ENCODE measurements around the gene ATRIP.

The ATRIP gene

GRCh38 chr3:48402281-48402732 lies 44.2 kb upstream of the ATRIP start:
- no peak overlapping the region for H2AFZ ChIP-seq (ENCODE audit: low read length)
- H3K9ac ChIP-seq (ENCODE audit: low read length), result no peak overlapping the region
- no peak overlapping the region for H3K27ac ChIP-seq (ENCODE audit: low read depth, low read length, poor library complexity, severe bottlenecking)
- 0 out of 2 replicates have a peak, but pooled peaks cover 8% of the 10 kb centered on the region for H3K27me3 ChIP-seq (ENCODE audit: insufficient read depth, low read length)
- no peak overlapping the region for H3K4me3 ChIP-seq (ENCODE audit: low read depth, low read length, poor library complexity, severe bottlenecking)
- no peaks in the 10 kb centered on the region for H3F3A ChIP-seq (ENCODE audit: insufficient read depth, low read length)
- H3K4me1 ChIP-seq (ENCODE audit: insufficient read depth, low read length, severe bottlenecking), result no peaks in the 10 kb centered on the region
- H4K20me1 ChIP-seq (ENCODE audit: insufficient read depth, low read length), result no peaks in the 10 kb centered on the region
- TF ChIP-seq EZH2 (IDR thresholded peaks at IDR 0.05; ENCODE audit: borderline replicate concordance, low read length), result no peak
- H3K9me2 ChIP-seq (ENCODE audit: low read depth, low read length), result no peaks in the 10 kb centered on the region
- no peaks in the 10 kb centered on the region for H3K79me2 ChIP-seq (ENCODE audit: insufficient read depth, low read length)
- H3K4me2 ChIP-seq (ENCODE audit: low read length), result no peak overlapping the region
- no peaks in the 10 kb centered on the region for H3K36me3 ChIP-seq (ENCODE audit: insufficient read depth, low read length)
- H3K9me3 ChIP-seq (ENCODE audit: low read length), result no peaks in the 10 kb centered on the region

- Histone ChIP-seq H3K79me2 (ENCODE audit: insufficient read depth, low read length) (no peaks in the 10 kb centered on the region), H3K4me3 (ENCODE audit: low read depth, low read length, poor library complexity, severe bottlenecking) (no peak overlapping the region), H3K9me2 (ENCODE audit: low read depth, low read length) (no peaks in the 10 kb centered on the region), H3K27me3 (ENCODE audit: insufficient read depth, low read length) (0 out of 2 replicates have a peak, but pooled peaks cover 8% of the 10 kb centered on the region), H4K20me1 (ENCODE audit: insufficient read depth, low read length) (no peaks in the 10 kb centered on the region), H3K27ac (ENCODE audit: low read depth, low read length, poor library complexity, severe bottlenecking) (no peak overlapping the region), H3K4me1 (ENCODE audit: insufficient read depth, low read length, severe bottlenecking) (no peaks in the 10 kb centered on the region), H3K36me3 (ENCODE audit: insufficient read depth, low read length) (no peaks in the 10 kb centered on the region), H3K4me2 (ENCODE audit: low read length) (no peak overlapping the region), H3K9ac (ENCODE audit: low read length) (no peak overlapping the region), H2AFZ (ENCODE audit: low read length) (no peak overlapping the region), H3K9me3 (ENCODE audit: low read length) (no peaks in the 10 kb centered on the region), H3F3A (ENCODE audit: insufficient read depth, low read length) (no peaks in the 10 kb centered on the region)
- TF ChIP-seq CTCF (IDR thresholded peaks at IDR 0.05; ENCODE audit: low read length), result no peak
- TF ChIP-seq EZH2 (IDR thresholded peaks at IDR 0.05; ENCODE audit: borderline replicate concordance, low read length), result no peak
Measured at GRCh38 chr3:48402907-48403306, 43.6 kb upstream of the ATRIP start.

GRCh38 chr3:48403533-48404439 lies 42.8 kb upstream of the ATRIP start:
- H3K27ac ChIP-seq (ENCODE audit: low read depth, low read length, poor library complexity, severe bottlenecking), result no peak overlapping the region
- H3F3A ChIP-seq (ENCODE audit: insufficient read depth, low read length), result no peaks in the 10 kb centered on the region
- 0 out of 2 replicates have a peak, but pooled peaks cover 8% of the 10 kb centered on the region for H3K27me3 ChIP-seq (ENCODE audit: insufficient read depth, low read length)
- H3K9ac ChIP-seq (ENCODE audit: low read length), result no peak overlapping the region
- no peak overlapping the region for H3K4me3 ChIP-seq (ENCODE audit: low read depth, low read length, poor library complexity, severe bottlenecking)
- H2AFZ ChIP-seq (ENCODE audit: low read length), result no peak overlapping the region
- no peak overlapping the region for H3K4me2 ChIP-seq (ENCODE audit: low read length)
- H3K4me1 ChIP-seq (ENCODE audit: insufficient read depth, low read length, severe bottlenecking), result no peaks in the 10 kb centered on the region
- no peaks in the 10 kb centered on the region for H3K9me2 ChIP-seq (ENCODE audit: low read depth, low read length)
- H3K36me3 ChIP-seq (ENCODE audit: insufficient read depth, low read length), result no peaks in the 10 kb centered on the region
- H3K79me2 ChIP-seq (ENCODE audit: insufficient read depth, low read length), result no peaks in the 10 kb centered on the region
- no peaks in the 10 kb centered on the region for H4K20me1 ChIP-seq (ENCODE audit: insufficient read depth, low read length)
- no peak for TF ChIP-seq CTCF (IDR thresholded peaks at IDR 0.05; ENCODE audit: low read length)
- no peak for TF ChIP-seq EZH2 (IDR thresholded peaks at IDR 0.05; ENCODE audit: borderline replicate concordance, low read length)
- no peaks in the 10 kb centered on the region for H3K9me3 ChIP-seq (ENCODE audit: low read length)

All from OCI-LY1 (cell line).